ENCODE results near the gene RNF114. TPM values are rescaled to one million over a fixed set of nuclear protein-coding genes. Genes with fewer than 3 reads are reported as not detected.
"Not testable (repeated sequence)": the region's sequence is repeated elsewhere in the genome, so short reads cannot be mapped to it uniquely, and the experiment has no call there.

Gene RNF114
- total RNA-seq, 2 donors from 2014 or later = 60.9 to 66.0 TPM

DNA sequence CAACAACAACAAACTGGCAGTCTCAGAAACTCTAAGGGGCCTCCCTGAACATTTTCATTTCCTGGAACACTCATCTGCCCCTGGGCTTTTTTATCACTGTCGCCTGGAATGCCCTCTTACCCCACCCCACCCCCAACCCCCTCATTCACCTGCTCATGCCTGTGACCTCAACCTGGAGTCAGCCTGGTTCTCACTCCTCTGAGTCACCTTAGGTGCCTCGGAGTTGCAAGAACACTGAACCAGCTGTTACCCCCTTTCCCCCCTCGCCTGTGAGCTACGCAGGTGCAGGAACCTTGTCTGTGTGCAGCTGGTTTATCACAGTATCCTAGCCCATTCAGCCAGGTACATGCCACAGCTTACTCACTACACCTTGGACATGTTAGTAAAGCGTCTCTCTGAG is 33.7 kb downstream of the RNF114 start:
- Mint-ChIP-seq H3K27ac (no peak overlapping the region), H3K36me3 (no peaks in the 10 kb centered on the region), H3K9me3 (no peaks in the 10 kb centered on the region)
- no peak for DNase-seq (ENCODE audit: low spot score in 2 of 2)
- no peak for ATAC-seq

DNA sequence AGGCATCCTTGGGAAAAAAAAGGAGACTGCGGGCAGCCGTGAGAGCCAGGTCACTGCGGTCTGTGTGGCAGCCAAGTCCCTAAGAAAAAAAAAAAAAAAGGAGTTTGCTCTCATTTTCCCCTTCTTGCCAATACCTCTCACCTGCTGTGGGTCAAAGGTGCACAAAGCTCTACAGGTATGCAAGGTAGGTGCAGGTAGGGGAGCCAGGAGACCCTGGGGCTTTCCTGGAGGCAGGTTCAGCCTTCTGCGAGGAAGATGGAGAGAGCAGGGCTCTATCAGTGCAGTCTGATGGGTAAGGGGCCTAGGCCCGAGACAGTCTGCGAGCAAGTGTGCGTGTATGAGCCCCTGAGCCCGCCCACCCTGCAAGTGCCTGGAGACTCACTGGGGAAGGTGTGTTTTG is 34.3 kb downstream of the RNF114 start:
- Mint-ChIP-seq H3K9me3 (no peaks in the 10 kb centered on the region), H3K36me3 (no peaks in the 10 kb centered on the region), H3K27ac (no peak overlapping the region)
- DNase-seq (ENCODE audit: low spot score in 2 of 2) = no peak
- ATAC-seq = no peak

DNA sequence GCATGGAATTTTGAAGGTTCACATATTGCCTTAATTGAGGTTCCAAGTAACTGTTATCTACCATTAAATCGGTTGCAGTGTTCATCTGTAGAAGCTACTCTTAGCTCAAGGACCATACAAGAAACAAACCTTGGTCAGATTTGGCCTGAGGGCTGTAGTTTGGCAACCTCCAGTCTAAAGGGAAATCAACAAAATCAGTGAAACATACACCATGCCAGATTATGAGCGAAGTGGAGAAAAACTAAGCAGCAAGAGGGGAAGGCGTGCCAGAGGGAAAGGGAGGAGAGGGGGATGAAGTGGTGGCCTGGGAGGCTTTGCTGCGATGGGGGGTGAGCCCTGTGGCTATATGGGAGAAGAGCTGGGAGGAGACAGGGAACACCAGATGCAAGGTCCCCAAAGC is 37.8 kb downstream of the RNF114 start:
- DNase-seq (ENCODE audit: low spot score in 2 of 2) (no peak), ATAC-seq (no peak)
- Mint-ChIP-seq H3K27ac (no peak overlapping the region), H3K36me3 (no peaks in the 10 kb centered on the region), H3K9me3 (no peaks in the 10 kb centered on the region)

DNA sequence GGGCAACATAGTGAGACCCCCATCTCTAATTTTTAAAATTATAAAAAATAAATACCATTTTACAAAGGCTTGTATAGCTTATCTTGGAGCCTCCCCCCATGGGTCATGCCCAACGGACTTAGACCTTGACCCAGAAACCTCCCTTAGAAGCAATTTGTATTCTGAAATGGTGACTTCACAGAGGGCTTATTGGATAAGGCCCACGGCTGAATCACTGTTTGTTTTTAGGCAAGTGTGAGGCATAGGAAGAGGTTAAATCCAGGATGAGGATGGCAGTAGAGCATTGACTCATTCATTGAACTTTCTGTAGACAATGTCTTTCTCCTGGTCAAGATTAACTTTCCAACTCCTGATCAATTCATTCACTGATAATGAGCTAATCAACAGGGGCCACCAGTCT is 40.3 kb downstream of the RNF114 start:
- Mint-ChIP-seq H3K36me3 (no peaks in the 10 kb centered on the region), H3K27ac (no peak overlapping the region), H3K9me3 (no peaks in the 10 kb centered on the region)
- no peak for DNase-seq (ENCODE audit: low spot score in 2 of 2)
- no peak for ATAC-seq

DNA sequence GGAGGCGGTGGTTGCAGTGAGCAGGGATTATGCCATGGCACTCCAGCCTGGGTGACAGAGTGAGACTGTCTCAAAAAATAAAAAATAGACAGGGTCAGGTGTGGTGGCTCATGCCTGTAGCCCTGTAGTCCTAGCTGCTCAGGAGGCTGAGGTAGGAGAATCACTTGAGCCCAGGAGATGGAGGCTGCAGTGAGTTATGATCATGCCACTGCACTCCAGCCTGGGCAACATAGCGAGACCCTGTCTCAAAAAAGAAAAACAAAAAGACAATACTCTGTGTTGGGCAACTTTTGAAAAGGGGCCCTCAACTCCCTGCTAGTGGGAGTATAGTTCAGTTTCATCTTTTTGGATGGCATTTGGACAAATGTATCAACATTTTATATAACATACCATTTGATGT is 41.5 kb downstream of the RNF114 start:
- not testable (repeated sequence) for H3K27ac Mint-ChIP-seq; H3K36me3 Mint-ChIP-seq; ATAC-seq; DNase-seq (ENCODE audit: low spot score in 2 of 2); H3K9me3 Mint-ChIP-seq

DNA sequence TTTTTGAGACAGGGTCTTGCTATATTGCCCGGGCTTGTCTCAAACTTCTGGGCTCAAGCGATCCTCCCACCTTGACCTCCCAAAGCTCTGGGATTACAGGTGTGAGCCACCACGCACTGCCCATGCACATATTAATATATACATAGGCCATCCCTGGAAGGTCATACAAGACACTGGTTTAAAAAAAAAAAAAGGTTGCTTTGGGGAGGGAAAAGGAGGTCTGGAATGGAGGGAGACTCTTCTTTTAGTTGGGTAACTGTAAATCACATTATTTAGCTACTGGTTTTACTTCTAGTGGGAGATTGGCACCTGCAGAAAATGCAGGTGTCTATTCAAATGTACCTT is 42.5 kb downstream of the RNF114 start:
- Mint-ChIP-seq H3K9me3 (no peaks in the 10 kb centered on the region), H3K27ac (no peak overlapping the region)

DNA sequence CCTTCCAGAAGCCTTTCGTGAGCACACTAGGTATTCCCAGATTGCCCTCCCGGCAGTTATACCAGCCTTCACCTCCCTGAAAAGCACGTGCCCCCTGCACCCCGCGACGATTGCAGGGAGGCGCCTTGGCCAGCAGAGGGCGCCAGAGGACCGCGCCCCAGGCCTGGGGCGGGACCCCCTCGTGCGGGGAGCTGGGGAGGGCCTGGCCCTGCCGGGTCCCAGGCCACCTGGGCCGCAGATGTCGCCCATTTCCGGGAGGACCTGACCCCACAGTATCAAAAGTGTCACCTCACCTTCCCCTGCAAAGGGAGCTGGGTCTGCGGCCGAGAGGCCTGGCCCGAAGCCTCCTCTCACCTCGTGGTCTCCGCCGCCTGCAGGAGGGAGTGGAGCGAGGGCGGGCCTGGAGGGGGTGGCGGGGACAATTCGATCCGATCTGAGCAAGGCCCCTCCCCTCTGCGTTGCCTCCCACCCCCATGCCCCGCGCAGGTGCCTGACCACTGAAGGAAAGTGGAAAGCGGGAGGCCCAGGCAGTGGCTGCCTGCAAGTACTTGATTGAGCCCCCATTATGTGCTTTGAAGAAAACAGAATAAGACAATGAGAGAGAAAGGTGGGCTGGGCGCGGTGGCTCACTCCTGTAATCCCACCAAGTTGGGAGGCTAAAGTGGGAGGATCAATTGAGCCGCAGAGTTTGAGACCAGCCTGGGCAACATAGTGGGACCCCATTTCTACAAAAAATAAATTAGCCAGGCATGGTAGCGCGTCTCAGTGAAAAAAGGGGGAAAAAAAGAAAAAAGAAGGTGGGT is 43.0 kb downstream of the RNF114 start:
- no peaks in the 10 kb centered on the region for H3K9me3 Mint-ChIP-seq
- ATAC-seq (peak; percentile 61 to 70), DNase-seq (ENCODE audit: low spot score in 2 of 2) (peak in 1 of 2 donors; percentile 77)
- peaks cover 0 to 4% of the 10 kb centered on the region in 2 donors for H3K36me3 Mint-ChIP-seq
- H3K27ac Mint-ChIP-seq = no peak overlapping the region

More for the DNA sequence above, 42.5 kb downstream of the RNF114 start:
- DNase-seq (ENCODE audit: low spot score in 2 of 2) (no peak), ATAC-seq (no peak)
- H3K36me3 Mint-ChIP-seq = peaks cover 0 to 4% of the 10 kb centered on the region in 2 donors

DNA sequence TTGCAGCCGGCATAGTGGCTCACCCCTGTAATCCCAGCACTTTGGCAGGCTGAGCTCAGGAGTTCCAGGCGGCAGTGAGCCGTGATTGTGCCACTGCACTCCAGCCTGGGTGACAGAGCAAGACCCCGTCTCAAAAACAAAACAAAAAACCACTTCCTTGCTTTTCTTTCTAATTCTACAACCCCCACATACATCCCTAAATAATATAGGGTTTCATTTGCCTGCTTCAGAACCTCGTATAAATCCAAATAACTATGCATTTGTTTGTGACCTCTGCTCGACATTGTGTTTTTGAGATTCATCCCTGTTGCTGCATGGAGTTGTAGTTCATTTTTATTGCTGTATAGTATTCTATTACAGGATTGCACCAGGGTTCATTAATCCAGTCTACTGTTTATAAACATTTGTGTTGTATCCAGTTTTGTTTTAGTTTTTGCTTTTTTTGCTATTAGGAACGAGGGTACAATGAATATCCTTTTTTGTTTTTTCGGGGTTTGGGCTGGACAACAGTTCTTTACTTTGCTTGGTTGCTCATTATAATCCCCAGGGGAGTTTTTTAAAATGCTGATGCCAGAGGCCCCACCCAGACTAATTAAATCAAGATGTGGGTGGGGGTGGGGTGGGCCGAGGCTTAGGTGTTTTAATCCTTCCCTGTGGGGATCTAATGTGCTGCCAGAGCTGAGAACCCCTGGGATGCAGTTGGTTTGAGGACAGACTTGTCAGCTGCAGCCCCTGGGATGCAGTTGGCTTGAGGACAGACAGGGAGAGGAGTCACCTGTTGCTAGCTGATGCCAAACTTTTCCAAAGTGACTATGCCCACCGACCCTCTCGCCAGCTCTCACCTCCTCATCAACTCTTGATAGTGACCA is 44.2 kb downstream of the RNF114 start:
- no peak overlapping the region for H3K27ac Mint-ChIP-seq
- DNase-seq (ENCODE audit: low spot score in 2 of 2) (no peak), ATAC-seq (no peak)
- no peaks in the 10 kb centered on the region for H3K9me3 Mint-ChIP-seq
- peaks cover 0 to 4% of the 10 kb centered on the region in 2 donors for H3K36me3 Mint-ChIP-seq

DNA sequence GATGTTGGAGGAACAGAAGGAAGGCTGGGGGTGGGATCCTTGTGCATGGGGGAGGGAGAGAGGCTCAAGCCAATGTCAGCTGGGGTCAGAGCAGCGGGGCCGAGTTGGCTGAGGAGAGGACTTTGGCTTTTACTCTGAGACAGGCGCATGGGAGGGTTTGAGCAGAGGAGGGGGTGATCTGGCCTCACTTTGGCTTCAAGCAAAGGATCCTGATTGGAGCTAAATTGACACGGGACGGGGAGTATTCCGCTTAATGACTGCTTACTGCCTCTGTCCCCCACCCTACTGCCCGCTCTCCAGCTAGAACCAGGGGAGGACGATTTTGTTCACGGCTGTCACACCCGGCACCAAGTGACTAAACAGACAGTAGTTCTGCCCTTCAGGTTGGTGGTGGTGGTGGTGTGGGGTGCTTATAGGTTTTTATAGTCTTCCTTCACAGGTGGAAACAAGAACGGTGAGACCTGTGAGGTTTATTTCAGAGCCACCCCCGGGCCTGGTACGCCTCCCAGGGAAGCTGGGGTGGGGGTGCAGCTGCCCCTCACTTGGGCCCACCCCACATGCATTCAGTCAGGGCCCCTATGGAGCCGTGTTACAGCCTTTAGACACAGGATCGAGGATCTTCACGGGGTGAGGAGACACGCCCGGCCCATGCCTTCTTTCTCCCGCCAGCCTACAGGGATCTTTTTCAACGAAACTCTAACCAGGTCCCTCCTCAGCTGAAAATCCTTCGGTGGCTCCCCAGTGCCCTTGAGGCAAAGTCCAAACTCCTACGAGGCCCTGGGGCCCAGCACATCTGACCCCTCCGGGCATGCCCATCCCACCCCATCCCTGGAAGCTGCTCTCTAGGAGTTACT is 45.2 kb downstream of the RNF114 start:
- DNase-seq (ENCODE audit: low spot score in 2 of 2) = no peak
- Mint-ChIP-seq H3K9me3 (no peaks in the 10 kb centered on the region), H3K36me3 (peaks cover 0 to 4% of the 10 kb centered on the region in 2 donors), H3K27ac (no peak overlapping the region)
- no peak for ATAC-seq

DNA sequence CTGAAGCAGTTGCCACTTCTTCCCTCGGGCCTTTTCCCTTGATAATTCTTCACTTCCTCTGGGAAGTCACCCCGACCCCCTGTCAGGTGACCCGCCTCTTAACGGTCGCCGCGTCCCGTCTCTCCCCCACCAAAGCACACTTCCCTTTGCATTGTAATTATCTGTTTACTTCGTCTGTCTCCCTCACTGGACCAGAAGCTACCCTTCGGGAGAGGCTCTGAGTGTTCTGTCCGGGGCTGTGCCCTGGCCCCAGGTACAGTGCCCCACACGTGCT is 45.8 kb downstream of the RNF114 start:
- H3K9me3 Mint-ChIP-seq = no peaks in the 10 kb centered on the region
- no peak overlapping the region for H3K27ac Mint-ChIP-seq
- no peak for ATAC-seq
- DNase-seq (ENCODE audit: low spot score in 2 of 2) = no peak
- peaks cover 0 to 4% of the 10 kb centered on the region in 2 donors for H3K36me3 Mint-ChIP-seq

DNA sequence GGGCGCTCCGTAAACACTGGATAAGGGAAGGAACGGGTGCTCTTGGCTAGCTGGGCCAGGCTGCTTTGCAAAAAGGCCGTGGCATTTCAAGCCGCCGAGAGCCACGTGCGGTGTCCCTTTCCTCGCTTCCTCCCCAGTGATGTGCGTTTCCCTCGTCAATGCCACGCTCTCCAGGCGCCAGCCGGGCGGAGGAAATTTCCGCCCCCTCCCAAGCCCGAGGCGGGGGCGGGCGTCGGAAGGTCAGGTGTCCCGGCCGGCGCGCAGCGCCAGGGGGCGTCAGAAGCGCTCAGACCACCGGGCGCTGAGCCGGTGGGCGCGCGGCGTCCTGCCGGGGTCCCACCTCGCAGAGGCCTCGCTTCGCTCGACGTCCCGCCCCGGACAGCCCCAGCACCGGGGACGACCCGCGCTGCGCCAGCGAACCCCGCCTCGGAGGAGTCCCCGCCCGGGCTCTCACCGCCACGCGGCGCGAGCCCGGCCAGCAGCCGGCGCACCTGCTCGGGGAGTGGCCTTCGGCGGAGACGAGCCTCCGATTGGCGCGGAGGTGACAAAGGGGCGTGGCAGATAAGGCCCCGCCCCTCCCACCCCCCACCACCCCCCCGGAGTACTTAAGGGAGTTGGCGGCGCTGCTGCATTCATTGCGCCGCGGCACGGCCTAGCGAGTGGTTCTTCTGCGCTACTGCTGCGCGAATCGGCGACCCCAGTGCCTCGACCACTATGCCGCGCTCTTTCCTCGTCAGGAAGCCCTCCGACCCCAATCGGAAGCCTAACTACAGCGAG is 46.3 kb downstream of the RNF114 start, which contains the start of gene SNAI1:
Gene SNAI1 (plus strand): TSS at position 635 of the 777 bp plus-strand sequence. CDS start 80 bp downstream, at position 715.
- Mint-ChIP-seq H3K27ac (peak within 1 kb of the TSS in 1 of 2 donors; percentile 65), H3K9me3 (no peaks in the 10 kb centered on the region), H3K36me3 (peaks cover 0 to 4% of the 10 kb centered on the region in 2 donors)
- ATAC-seq (peak; percentile 77 to 89), DNase-seq (ENCODE audit: low spot score in 2 of 2) (peak; percentile 62 to 76)

DNA sequence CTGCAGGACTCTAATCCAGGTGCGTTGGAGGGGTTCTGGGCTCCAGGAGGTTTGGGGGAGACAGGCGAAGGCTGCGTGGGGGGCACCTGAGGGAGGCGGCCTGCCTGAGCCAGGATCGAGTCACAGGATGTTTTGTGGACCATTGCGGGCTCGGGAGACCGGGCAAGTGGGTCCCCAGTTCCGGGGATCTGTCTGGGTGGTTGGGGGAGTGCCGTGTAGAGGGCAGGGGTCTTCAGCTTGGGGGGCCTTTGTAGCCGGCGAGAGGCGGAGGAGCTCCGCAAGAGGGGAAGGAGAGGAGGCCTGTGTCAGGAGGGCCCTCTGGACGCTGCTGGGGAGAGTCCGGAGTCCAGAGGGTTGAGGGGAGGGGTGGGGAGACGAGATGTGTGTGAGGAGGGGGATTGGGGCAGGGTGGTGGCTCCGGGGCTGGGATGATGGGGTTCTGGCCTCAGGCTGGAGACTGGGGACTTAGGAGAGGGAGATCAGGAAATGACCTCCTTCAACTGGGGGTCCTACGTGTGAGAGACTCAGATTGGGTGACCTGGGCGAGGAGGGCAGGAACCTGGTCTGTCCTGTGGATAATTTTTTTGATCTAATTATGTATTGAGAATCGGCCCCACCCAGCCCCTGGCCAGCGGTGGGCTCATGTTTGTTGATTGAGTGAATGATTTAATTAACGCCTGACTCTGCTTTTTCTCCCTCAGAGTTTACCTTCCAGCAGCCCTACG is 47.1 kb downstream of the RNF114 start:
- DNase-seq (ENCODE audit: low spot score in 2 of 2) (no peak), ATAC-seq (no peak)
- Mint-ChIP-seq H3K27ac (peak overlapping the region in 1 of 2 donors; percentile 65), H3K9me3 (no peaks in the 10 kb centered on the region), H3K36me3 (peaks cover 0 to 4% of the 10 kb centered on the region in 2 donors)

DNA sequence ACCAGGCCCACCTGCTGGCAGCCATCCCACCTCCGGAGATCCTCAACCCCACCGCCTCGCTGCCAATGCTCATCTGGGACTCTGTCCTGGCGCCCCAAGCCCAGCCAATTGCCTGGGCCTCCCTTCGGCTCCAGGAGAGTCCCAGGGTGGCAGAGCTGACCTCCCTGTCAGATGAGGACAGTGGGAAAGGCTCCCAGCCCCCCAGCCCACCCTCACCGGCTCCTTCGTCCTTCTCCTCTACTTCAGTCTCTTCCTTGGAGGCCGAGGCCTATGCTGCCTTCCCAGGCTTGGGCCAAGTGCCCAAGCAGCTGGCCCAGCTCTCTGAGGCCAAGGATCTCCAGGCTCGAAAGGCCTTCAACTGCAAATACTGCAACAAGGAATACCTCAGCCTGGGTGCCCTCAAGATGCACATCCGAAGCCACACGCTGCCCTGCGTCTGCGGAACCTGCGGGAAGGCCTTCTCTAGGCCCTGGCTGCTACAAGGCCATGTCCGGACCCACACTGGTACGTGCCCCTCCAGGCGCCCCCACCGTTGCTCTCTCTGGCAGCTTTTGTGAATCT is 47.7 kb downstream of the RNF114 start:
- DNase-seq (ENCODE audit: low spot score in 2 of 2) = no peak
- Mint-ChIP-seq H3K36me3 (peaks cover 0 to 4% of the 10 kb centered on the region in 2 donors), H3K27ac (no peak overlapping the region), H3K9me3 (no peaks in the 10 kb centered on the region)
- no peak for ATAC-seq

DNA sequence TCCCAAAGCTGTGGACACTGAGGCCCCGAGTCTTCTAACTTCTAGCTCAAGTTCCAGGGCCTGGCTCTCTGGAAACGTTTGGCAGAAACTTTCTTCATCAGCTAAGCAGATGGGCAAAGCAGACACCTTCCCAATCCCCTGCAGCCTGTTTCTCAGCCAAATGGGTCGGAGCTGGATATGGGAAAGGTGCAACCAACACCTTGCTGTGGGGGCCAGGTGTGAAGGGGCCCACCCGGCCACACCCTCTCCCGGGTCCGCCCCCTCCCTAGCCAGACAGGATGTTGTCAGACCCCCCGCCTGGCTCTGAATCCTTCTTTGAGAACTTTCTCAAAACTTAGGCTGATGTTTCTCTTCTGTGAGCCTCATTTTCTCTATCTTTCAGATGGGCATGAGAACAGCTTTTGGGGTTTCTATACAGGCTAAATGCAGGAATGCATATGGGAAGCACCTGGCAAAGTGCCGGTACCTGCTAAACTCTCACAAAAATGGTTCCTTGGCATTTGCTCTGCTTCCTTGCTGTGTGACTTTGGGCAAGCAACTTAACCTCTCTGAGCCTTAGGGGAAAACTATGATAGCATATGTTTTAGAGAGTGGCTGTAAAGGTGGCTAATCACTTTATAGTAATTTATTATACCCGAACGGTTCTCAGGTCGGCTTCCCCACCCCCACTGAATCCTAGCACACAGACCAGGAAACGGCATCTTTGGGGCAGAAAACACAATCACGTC is 48.4 kb downstream of the RNF114 start:
- Mint-ChIP-seq H3K36me3 (peaks cover 0 to 4% of the 10 kb centered on the region in 2 donors), H3K9me3 (no peaks in the 10 kb centered on the region)
- DNase-seq (ENCODE audit: low spot score in 2 of 2) = no peak

DNA sequence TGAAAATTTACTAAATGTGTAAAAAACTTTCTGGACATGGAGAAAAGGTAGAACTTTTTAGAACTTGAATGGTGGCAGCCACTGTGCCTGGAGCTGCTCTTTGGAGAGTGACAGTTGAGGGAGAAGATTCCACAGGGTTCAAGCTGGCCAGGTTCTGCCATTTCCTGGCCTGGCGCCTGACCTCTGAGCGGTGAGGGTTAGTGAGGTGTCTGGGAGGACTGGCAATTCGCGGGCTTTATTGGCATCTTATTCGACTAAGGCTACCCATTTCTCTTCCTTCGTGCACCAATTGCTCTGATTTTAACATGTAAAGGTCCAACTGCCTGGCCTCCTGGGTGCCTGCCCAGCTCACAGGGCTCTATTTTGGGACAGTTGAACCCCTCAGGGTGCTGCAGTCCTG is 49.0 kb downstream of the RNF114 start:
- peaks cover 0 to 4% of the 10 kb centered on the region in 2 donors for H3K36me3 Mint-ChIP-seq
- ATAC-seq (no peak), DNase-seq (ENCODE audit: low spot score in 2 of 2) (no peak)
- no peaks in the 10 kb centered on the region for H3K9me3 Mint-ChIP-seq
- H3K27ac Mint-ChIP-seq = no peak overlapping the region

More for the DNA sequence above, 48.4 kb downstream of the RNF114 start:
- H3K27ac Mint-ChIP-seq = no peak overlapping the region
- ATAC-seq = no peak
